NK-92 (cell line): ENCODE measurements around the gene PCDH15.
"Not testable (repeated sequence)": the region's sequence is repeated elsewhere in the genome, so short reads cannot be mapped to it uniquely, and the experiment has no call there.

Source experiments
- DNase-seq: peaks from one replicate; lab custom pipeline; 2025; ENCODE audit not compliant: unreplicated experiment; lab: John Stamatoyannopoulos, UW

PCDH15 gene

DNA sequence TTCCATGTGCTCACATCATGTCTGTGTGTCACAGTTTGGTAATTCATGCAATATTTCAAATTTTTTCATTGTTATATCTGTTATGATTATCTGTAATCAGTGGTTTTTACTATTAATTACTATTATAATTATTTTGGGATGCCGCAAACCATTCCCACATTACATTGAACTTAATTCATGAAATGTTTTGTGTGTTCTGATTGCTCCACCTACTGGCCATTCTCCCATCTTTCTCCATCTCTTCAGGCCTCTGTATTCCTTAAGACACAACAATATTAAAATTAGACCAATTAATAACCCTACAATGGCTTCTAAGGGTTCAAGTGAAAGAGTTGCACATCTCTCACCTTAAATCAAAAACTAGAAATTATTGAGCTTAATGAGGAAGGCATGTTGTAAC, 398.5 kb downstream of the PCDH15 start:
- DNase-seq = no peak

DNA sequence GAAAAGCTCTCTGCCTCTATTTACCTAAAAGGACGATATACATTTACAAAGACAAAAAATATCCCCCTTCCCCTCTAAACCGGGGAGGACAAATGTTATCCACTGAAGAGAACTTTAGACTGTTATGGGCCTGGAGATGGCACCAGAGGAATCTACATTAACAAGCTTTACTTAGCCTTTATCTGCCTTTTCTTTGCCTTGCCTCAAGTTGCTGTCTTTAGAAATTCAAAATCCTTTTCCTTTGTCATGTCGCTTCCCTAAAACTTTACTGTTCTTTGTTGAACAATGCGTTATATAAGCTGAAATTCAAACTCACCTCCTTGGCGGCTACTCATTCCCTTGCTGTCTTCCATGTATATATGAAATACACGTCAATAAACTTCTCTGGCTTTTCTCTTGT, 405.0 kb downstream of the PCDH15 start:
- no peak for DNase-seq

DNA sequence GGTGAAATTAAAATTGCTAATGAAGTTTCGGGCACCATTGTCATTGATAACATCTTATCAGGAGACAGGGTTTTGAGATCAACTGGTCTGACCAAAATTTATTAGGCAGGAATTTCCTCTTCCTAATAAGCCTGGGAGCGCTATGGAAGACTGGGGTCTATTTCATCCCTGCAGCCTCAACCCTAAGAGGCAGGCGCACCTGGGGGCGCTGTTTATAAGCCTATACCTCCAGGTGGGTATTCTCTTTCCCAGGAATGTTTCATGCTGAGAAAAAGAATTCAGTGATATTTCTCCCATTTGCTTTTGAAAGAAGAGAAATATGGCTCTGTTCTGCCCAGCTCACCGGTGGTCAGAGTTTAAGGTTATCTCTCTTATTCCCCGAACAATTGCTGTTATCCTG, 406.4 kb downstream of the PCDH15 start:
- DNase-seq = not testable (repeated sequence)

DNA sequence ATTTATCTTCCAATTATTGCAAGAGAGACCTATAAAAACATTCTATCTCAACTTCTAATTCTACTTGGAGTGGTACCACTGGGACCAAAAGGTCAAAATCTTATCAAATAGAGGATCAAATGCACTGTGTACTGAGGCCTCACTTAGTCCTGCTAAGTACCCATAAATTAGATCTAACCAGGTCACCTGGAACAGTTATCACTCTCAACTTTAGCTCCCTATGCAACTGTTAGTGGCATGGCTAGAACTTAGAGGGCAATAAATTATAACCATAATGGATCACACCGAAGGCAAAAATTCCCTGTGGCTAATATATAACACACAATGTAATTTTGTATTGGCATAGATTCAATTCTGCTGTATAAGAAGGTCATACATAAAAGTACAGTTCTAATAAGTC, 428.9 kb downstream of the PCDH15 start:
- no peak for DNase-seq

DNA sequence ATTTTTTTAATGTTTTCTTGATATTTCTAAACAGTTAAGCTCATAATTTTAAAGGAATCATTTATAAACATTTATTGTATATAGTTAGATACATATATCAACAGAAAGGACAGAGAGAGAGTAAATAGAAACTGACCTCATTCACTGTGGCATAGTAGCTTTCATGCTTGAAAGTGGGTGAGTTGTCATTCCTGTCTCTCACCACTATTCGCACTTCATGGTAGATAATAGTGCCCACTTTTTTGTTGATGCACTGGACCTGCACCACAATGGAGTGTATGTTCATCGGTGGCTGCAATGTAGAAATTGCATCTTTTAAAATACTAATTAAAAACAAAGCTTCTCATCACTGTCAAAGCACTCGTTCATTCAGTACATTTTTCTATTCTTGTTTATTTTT, 432.0 kb downstream of the PCDH15 start:
- no peak for DNase-seq

DNA sequence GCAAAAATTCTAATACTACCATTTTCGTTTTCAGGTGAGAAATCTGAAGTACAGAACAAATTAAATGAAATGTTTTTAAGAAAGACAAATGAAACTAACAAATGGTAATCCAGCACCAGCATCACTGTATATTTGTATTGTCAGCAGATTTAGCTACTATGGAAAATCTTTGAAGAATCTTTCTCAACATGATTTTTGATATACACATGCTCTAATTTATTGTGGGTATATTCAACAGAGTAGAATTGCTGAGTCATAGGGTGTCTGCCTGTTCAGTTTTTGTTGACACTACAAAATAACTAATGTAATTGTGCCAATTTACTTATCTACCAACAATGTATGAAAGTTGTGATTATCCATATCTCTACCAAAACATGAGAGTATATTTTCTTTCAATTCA, 437.6 kb downstream of the PCDH15 start:
- DNase-seq = no peak

DNA sequence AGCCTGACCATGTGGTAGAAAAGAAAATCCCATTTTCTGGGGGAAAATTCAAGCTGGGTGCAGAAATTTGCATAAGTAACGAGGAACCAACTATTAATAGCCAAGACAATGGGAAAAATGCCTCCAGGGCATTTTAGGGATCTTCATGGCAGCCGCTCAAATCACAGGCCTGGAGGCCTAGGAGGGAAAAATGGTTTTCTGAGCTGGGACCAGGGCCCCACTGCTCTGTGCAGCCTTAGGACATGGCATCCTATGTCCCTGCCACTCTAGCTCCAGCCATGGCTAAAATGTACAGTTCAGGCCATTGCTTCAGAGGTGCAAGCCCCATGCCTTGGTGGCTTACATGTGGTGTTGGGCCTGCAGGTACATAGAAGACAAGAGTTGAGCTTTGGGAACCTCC, 459.0 kb downstream of the PCDH15 start:
- DNase-seq = no peak

DNA sequence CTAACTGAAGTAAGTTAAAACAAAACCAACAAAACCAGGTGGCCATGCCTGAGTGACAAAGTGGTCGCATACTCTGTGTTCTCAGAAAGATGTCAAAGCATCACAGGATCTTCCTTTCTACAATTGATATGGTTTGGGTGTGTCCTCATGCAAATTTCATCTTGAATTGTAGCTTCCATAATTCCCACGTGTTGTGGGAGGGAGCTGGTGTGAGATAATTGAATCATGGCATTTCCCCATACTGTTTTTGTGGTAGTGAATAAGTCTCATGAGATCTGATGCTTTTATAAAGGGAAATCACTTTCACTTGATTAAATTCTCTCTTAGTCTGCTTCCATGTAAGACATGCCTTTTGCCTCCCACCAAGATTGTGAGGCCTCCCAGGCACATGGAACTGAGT, 465.7 kb downstream of the PCDH15 start:
- no peak for DNase-seq

DNA sequence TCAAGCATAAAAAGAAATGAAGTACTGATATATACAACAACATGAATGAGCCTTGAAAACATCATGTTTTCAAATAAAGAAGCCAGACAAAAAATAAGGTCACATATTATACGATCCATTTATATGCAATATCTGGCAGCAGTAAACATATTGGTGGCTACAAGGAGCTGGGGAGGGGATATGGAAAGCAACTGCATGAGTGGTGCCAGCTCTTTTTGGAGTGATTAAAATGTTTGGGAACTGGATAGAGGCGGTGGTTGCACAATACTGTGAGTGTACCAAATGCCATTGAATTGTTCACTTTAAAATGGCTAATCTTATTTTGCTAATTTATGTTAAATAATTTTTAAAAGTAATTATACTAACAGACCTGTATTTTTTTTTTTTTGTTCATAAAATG, 481.7 kb downstream of the PCDH15 start:
- no peak for DNase-seq

DNA sequence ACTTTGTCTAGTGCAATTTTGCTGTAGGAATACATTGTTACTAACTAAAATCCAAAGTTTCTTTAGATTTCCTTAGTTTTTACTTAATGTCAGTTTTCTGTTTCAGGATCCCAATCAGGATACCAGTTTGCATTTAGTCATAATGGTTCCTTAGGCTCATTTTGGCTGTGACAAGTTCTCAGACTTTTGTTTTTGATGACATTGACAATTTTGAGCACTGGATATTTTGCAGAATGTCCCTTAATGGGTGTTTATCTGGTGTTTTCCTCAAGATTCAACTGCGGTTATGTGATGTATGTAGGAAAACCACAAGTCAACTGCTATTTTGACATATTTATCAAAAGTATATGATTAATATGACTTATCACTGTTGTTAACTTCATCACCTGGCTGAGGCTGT, 482.6 kb downstream of the PCDH15 start:
- no peak for DNase-seq

DNA sequence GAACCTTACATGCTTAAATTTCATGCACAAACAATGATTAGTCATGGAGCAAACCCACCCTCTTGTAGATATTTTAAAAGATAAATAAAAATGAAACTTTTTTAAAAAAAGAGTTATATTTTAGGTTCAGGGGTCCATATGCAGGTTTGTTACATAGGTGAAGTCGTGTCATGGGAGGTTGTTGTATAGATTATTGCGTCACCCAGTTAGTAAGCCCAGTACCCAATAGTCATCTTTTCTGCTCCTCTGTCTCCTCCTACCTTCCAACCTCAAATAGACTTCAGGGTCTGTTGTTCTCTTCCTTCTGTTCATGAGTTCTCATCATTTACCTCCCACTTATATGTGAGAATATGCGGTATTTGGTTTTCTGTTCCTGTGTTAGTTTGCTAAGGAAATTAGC, 486.6 kb downstream of the PCDH15 start:
- DNase-seq = no peak

DNA sequence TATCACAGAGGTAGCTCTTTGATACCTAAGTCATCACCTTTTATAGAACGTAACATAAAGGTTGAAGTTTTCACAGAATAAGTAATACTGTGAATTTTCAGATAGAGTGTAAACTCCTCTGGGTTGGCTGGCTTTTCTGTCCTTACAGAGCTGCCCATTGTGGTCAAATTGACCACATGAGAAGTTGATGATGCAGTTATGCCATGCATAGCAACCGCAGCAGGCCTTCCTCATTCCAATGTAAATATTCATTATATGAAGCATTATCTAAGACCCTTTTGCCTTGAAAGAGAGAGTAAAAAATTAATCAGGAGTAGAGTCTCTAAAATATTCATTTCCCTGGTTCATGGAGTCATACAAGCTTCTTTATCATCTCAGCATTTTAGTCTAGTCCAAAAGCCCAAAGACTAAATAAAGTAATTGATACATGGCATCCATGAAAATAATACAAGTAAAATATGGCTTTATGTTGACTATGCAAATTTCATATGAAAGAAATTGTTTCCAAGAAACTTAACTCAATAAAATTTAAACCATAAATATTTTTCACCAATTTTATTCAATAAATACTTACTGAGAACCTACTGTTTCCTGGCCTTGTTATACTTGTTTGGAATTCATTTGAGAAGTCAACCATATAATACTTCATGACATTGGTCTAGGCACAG, 516.4 kb downstream of the PCDH15 start:
- no peak for DNase-seq

DNA sequence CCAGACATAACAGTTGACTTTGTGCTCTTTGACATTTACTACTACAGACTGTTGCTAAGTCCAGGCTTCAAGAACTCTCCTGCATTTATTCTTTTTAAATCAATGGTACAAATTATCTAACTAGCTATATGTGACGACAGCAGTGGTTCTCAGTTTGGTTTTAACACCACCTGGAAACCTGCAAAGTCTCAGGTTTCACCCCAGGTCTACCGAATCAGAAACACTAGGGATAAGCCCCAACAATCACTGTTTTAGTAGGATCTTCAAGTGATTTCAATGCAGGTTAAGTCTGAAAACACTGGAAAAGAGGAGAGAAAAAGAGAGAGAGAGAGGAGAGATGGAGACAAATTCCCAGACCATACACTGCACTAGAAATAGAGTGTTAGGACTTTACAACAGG, 519.0 kb downstream of the PCDH15 start:
- DNase-seq = no peak

DNA sequence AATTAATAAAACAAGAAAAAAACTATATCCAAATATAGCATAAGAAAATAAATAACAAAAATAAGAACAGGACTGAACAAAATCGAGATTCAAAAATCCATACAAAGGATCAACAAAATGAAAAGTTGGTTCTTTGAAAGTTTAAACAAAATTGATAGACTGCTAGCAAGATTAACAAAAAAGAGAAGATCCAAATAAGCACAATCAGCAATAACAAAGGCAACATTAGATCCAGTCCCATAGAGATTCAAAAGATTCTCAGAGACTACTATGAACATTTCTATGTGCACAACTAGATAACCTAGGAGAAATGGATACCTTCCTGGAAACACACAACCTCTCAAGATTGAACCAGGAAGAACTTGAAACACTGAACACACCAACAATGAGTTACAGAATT, 534.6 kb downstream of the PCDH15 start:
- DNase-seq = no peak

DNA sequence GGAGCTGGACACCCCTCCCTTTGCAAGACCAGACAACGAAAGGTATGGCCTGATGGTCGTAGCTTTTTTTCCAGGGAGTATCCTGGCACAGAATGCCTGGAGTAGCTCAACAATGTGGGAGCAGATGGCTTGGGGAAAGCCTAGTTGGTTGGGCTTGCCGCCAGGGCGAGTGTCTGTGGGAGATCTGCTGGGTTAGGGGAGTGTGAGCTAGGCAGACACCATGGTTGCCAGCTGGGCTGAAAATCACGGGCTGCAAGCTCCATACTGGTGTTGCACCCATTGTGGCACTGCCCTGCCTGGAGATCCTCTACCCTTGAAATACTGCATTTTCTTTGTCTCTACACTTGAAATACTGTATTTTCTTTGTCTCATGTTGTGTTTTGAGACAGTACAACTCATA, 538.3 kb downstream of the PCDH15 start:
- DNase-seq = no peak

DNA sequence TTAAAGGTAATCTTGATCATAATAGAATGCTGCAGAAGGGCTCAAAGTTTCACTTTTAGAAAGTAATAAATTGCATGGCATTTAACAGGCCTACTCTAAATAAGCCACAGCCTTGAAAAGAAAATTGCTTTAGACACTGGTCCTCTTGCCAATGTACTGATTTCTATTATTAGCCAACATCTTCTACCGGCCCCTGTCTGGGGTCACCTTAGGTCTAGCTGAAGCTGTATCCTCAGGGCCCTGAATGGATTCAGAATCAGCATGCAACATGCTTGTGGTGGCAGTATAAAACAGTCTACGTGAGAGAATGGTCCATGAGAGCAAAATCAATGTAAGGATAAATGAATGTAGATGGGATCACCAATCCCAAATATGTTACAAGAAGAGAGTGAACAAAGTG, 541.9 kb downstream of the PCDH15 start:
- no peak for DNase-seq

DNA sequence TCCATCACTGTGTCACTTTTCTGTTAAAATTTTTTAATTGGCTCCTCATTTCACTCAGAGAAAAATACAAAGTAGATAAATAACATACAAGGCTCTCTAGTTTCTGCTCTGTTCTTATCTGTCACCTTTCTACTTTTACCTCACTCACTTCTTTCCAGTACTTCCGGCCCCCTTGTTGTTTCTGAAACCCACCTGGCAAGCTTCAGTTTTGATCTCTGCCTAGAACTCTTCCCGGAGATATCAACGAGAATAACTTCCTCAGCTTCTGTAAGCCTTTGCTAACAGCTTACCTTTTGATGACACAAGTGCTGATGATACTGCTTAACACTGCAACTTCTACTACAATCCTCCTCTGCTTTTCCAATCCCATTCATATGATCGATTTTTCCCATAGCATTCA, 566.2 kb downstream of the PCDH15 start:
- DNase-seq = no peak

DNA sequence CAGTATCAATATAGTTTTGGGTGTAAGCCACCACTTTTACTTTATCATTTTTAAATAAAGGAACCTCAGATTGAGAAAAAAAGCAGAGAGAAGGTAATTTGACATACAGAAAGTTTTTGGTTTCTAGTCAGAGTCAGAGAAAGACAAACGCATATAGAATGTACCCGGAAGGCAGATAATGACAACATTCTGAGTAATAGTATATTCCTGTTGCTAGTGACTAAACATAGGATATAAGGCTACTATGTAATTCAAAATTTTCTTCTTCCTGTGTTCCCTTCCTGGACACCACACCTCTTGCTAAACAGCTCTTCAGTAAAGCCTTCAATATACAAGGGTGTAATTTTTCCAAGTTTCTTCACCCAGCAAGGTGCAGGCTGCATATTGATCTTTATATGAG, 597.6 kb downstream of the PCDH15 start:
- no peak for DNase-seq

DNA sequence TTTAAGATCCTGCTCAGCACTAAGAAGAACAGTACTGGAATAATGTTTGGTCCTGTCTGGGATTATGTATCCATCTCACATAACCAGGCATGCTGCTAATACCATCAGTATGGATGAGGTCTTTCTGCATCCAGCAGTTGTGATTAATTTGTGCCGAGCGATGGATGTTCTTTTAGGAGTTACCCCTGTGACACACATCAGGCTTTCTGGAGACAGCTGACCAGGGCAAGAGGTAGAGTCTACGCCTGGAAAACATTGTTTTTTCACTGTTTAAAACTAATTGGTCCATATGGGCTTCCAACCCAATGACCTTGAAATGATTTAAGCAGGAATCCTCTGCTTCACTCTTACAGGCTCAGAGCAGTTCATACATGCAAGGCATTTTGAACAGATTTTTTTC, 603.0 kb downstream of the PCDH15 start:
- no peak for DNase-seq

DNA sequence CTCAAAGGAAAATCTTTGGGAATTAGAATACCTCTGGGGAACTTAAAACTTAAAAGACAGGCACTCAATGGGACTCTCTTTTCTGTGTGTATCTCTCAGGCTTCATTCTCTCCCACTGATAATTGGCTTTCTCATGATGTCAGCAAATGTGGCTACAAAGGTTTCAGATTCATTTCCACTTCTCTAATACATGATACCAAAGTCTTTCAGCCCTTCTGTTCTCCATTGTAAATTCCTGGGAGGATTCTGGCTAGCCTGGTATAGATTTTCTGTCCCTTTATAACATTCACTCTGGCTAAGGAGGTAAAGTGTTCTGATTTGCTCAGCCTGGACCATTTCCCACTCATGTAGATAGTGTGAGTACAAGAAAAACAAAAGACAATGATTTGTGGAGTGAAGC, 606.2 kb downstream of the PCDH15 start:
- DNase-seq = no peak

DNA sequence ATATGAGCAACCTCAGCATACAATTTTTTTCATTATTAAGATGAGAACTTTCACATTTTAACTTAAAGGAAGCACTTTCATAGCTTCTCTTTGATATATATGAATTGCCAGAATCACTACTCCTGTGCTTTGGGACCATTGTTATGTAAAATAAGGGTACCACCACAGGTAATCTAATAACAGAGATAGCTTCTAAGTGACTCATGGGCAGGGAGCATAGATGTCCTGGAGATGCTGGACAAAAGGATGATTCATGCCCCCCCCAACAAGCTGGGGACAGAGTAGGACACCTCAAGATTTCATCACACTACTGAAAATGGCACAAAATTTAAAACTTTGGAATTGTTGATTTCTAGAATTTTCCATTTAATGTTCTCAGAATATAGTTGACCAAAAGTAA, 641.1 kb downstream of the PCDH15 start:
- no peak for DNase-seq

DNA sequence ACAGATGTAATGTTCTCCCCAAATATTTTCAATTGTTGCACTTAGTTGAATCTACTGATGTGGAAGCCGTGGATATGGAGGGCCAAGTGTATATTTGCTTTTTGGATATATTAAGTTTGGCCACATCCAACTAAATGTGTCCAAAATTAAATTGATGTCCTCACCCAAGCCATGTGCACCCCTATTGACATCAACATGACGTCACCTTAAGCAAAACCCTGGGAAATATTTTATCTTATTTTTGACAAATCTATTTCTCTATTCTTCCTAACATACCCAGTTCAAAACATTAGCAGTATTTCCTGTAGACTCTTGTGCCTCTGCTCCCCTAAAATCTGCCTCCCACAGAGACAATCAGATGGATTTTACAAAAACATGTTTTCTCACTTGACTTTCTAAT, 652.5 kb downstream of the PCDH15 start:
- no peak for DNase-seq

DNA sequence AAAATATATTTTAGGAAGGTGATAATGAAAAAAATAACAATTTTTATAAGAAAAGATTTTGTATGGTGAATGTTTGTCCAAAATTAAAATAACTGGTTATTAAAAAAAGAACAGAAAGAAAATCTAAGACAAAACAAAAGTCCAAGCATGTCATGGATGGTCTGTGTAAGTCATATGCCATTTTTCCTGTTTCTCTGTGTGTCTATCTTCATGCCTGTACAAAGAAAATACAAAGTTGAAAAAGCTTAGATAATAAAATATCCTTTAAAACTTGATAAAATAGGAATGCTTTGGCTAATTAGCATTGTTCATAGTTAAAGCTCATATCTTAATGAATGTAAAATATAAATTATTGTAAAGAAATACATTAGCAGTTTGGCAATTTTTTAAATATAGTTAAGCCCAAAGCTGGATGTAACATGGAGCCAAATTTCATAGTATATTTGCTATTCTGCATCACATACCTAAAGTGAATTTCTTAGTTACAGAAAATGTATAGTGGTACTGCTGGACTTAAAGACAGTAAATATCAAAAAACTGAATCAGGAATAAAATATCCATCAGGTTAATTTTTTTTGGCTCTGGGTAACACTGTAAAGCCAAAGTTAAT, 661.1 kb downstream of the PCDH15 start:
- DNase-seq = no peak
